Smooth muscle cell (in vitro differentiated cells): Measurements from ENCODE around the gene DPYD. TPM values are rescaled to one million over a fixed set of nuclear protein-coding genes. Genes with fewer than 3 reads are reported as not detected.

ENCODE experiments used
- DNase-seq: peaks from one replicate; lab custom pipeline; 2025; ENCODE audit not compliant: unreplicated experiment; lab: John Stamatoyannopoulos, UW
- H2AFZ ChIP-seq: fragments of 200-600 bp; sonication (generic); 2 replicates; pipeline ENCODE4 v1.6.0; 2016; ENCODE audit warnings: antibody characterized with exemption, low read depth, mild to moderate bottlenecking
- H3F3A ChIP-seq: fragments of 200-600 bp; sonication (generic); 2 replicates; pipeline ENCODE4 v1.6.0; 2017; ENCODE audit warnings: antibody characterized with exemption, low read depth
- H3K27ac ChIP-seq: fragments of 200-600 bp; sonication (generic); 2 replicates; pipeline ENCODE4 v1.5.1; 2016; ENCODE audit warnings: low read depth, mild to moderate bottlenecking
- H3K27me3 ChIP-seq: fragments of 200-600 bp; sonication (generic); 2 replicates; pipeline ENCODE4 v1.6.1; 2016; ENCODE audit warnings: low read depth, mild to moderate bottlenecking
- H3K36me3 ChIP-seq: fragments of 200-600 bp; sonication (generic); 2 replicates; pipeline ENCODE4 v1.5.1; 2016; ENCODE audit warnings: low read depth
- H3K4me1 ChIP-seq: fragments of 200-600 bp; sonication (generic); 2 replicates; pipeline ENCODE4 v1.5.1; 2016; ENCODE audit warnings: low read depth
- H3K4me2 ChIP-seq: fragments of 200-600 bp; sonication (generic); 2 replicates; pipeline ENCODE4 v1.6.0; 2016; ENCODE audit warnings: mild to moderate bottlenecking
- H3K4me3 ChIP-seq: fragments of 200-600 bp; sonication (generic); 2 replicates; pipeline ENCODE4 v1.5.1; 2016; ENCODE audit warnings: mild to moderate bottlenecking
- H3K79me2 ChIP-seq: fragments of 200-600 bp; sonication (generic); 2 replicates; pipeline ENCODE4 v1.6.0; 2016; ENCODE audit warnings: low read depth, mild to moderate bottlenecking
- H3K9ac ChIP-seq: fragments of 200-600 bp; sonication (generic); 2 replicates; pipeline ENCODE4 v1.6.0; 2016; ENCODE audit warnings: low read depth
- H3K9me3 ChIP-seq: fragments of 200-600 bp; sonication (generic); replicated peaks from 2 replicates; pipeline ENCODE4 v1.5.1; 2016; ENCODE audit warnings: low read depth
- H4K20me1 ChIP-seq: fragments of 200-600 bp; sonication (generic); 2 replicates; pipeline ENCODE4 v1.6.0; 2016; ENCODE audit warnings: low read depth
- WGBS: methylation state at CpG from one replicate; pipeline ENCODE4 v1.1.7; 2016; ENCODE audit warnings: low lambda C conversion rate; 5-methylcytosine and 5-hydroxymethylcytosine counted together
- polyA plus RNA-seq: library from polyadenylated mRNA; unstranded; fragments of >200 nt; fragmentation: Nextera tagmentation; extraction: Ambion mirVana; gene quantifications from 2 replicates; pipeline ENCODE4 v1.2.1, GENCODE V29; 2016
- total RNA-seq: library from RNA; depleted of rRNA; stranded (reverse); fragments of >200 nt; gene quantifications from 2 replicates; pipeline ENCODE4 v1.2.3, GENCODE V29; 2014
- TF ChIP-seq, protein P1 (sequence below): fragments of 200-600 bp; sonication (generic); IDR thresholded peaks from 2 replicates; pipeline ENCODE4 v1.5.1; 2017; ENCODE audit warnings: borderline replicate concordance, mild to moderate bottlenecking, antibody characterized with exemption; ENCODE audit not compliant: insufficient read depth, poor library complexity, severe bottlenecking

DPYD gene
- total and polyA plus RNA-seq, 2 experiments from 2014 or later, result 1.8 to 2.0 TPM

DNA sequence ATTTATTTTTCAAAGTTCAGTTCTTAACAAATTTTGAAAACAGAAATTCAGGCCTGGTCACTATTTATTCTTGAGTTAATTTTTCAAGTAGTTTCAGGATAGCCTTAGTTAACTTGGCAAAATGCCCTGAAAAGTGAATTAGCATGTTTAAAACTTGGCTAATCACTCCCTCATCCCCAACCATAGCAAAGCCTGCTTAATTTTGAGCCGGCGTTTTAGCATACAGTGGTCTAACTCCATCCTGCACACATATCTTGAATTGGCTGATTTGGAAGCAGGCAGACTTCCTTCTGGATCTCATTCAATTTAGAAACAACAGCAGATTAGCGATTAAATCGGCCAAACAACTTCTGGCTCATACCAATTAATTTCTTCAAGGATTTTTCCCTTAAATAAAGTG is 760.0 kb downstream of the DPYD start:
- H3K4me2 ChIP-seq, result no peak overlapping the region
- H3K36me3 ChIP-seq, result no peaks in the 10 kb centered on the region
- TF ChIP-seq, protein P1, sequence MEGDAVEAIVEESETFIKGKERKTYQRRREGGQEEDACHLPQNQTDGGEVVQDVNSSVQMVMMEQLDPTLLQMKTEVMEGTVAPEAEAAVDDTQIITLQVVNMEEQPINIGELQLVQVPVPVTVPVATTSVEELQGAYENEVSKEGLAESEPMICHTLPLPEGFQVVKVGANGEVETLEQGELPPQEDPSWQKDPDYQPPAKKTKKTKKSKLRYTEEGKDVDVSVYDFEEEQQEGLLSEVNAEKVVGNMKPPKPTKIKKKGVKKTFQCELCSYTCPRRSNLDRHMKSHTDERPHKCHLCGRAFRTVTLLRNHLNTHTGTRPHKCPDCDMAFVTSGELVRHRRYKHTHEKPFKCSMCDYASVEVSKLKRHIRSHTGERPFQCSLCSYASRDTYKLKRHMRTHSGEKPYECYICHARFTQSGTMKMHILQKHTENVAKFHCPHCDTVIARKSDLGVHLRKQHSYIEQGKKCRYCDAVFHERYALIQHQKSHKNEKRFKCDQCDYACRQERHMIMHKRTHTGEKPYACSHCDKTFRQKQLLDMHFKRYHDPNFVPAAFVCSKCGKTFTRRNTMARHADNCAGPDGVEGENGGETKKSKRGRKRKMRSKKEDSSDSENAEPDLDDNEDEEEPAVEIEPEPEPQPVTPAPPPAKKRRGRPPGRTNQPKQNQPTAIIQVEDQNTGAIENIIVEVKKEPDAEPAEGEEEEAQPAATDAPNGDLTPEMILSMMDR, result no peak
- no peaks in the 10 kb centered on the region for H3F3A ChIP-seq
- no peak overlapping the region for H3K9ac ChIP-seq
- no peaks in the 10 kb centered on the region for H4K20me1 ChIP-seq
- WGBS, result 87% methylated on average over 4 of the region's 4 CpGs
- no peak overlapping the region for H3K27ac ChIP-seq
- no peak overlapping the region for H3K4me3 ChIP-seq
- no peak overlapping the region for H2AFZ ChIP-seq
- H3K4me1 ChIP-seq, result no peaks in the 10 kb centered on the region
- H3K27me3 ChIP-seq, result no peaks in the 10 kb centered on the region
- DNase-seq, result no peak
- H3K79me2 ChIP-seq, result no peaks in the 10 kb centered on the region
- H3K9me3 ChIP-seq, result no peaks in the 10 kb centered on the region

DNA sequence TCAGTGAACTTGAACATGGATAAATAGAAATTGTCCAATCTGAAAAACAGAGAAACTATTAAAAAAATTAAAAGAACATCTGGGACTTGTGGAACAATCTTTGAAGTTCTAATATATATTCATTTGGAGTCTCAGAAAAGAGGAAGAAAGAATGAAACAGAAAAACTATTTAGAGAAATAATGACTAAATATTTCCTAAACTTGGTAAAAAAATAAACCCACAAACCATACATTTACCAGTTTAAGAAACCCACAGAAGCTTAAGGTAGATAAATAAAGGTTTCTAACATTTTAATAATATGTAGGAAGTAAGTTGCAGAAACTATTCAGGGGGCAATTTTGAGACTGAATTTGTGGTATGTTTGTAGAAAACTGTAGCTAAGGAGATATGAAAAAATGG is 761.5 kb downstream of the DPYD start:
- Histone ChIP-seq H3K9ac (no peak overlapping the region), H3K4me3 (no peak overlapping the region), H3F3A (no peaks in the 10 kb centered on the region), H3K4me2 (no peak overlapping the region), H2AFZ (no peak overlapping the region), H3K79me2 (no peaks in the 10 kb centered on the region), H3K4me1 (no peaks in the 10 kb centered on the region), H3K27ac (no peak overlapping the region), H3K27me3 (no peaks in the 10 kb centered on the region), H4K20me1 (no peaks in the 10 kb centered on the region), H3K36me3 (no peaks in the 10 kb centered on the region), H3K9me3 (no peaks in the 10 kb centered on the region)
- TF ChIP-seq, protein P1, result no peak
- DNase-seq, result no peak

DNA sequence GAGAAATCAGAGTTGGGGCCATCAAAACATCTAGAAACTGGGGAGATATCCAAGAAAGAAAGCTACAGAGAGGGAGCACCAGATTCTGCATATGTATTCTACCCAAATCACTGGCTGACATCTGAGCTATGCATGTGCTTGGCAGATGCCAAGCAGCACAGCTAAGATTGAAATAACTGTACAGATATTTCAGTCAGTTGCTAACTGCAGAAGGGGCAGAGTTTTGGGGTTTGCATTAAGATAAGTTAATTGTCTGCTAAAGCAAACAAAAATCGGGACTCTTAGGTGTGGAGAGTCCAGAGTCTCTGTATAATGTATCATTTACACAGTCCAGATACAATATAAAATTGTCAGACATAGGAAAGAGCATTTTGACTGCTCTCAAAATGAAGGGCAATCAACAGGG is 762.1 kb downstream of the DPYD start:
- Histone ChIP-seq H3K27me3 (no peaks in the 10 kb centered on the region), H3F3A (no peaks in the 10 kb centered on the region), H3K4me2 (no peak overlapping the region), H3K9ac (no peak overlapping the region), H3K4me3 (no peak overlapping the region), H3K4me1 (no peaks in the 10 kb centered on the region), H4K20me1 (no peaks in the 10 kb centered on the region), H2AFZ (no peak overlapping the region), H3K36me3 (no peaks in the 10 kb centered on the region), H3K79me2 (no peaks in the 10 kb centered on the region), H3K9me3 (no peaks in the 10 kb centered on the region), H3K27ac (no peak overlapping the region)
- TF ChIP-seq, protein P1, result no peak
- 50% methylated on average over 1 of the region's 1 CpG for WGBS
- DNase-seq, result no peak

DNA sequence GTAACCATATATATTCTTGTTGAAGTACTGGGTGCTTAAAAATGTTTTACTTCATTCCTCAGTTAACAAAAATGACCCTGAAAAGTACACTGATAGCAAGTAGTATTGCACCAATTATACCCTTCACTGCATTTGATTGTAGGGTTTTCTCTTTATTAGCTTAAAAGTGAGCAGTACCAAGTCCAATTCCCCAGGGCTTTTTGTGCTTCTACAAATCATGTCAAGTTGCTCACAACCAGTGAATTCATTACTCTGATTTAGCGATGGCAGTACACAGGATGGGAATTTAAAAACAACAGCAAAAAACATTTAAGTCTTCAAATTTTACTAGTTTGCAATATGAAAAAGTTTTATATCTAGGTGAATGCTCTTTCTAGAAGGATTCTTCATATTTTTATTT is 762.8 kb downstream of the DPYD start:
- H3K4me1 ChIP-seq, result no peaks in the 10 kb centered on the region
- no peak for DNase-seq
- H3K4me3 ChIP-seq, result no peak overlapping the region
- no peak overlapping the region for H3K9ac ChIP-seq
- TF ChIP-seq, protein P1, result no peak
- no peak overlapping the region for H2AFZ ChIP-seq
- H3K4me2 ChIP-seq, result no peak overlapping the region
- H3K27me3 ChIP-seq, result no peaks in the 10 kb centered on the region
- WGBS, result 47% methylated on average over 1 of the region's 1 CpG
- no peaks in the 10 kb centered on the region for H4K20me1 ChIP-seq
- H3K36me3 ChIP-seq, result no peaks in the 10 kb centered on the region
- no peaks in the 10 kb centered on the region for H3K9me3 ChIP-seq
- H3K79me2 ChIP-seq, result no peaks in the 10 kb centered on the region
- no peaks in the 10 kb centered on the region for H3F3A ChIP-seq
- H3K27ac ChIP-seq, result no peak overlapping the region
